Measurements from ENCODE around the gene KDSR.

KDSR gene

GRCh38 chr18:63290166-63290820 is 76.7 kb downstream of the KDSR start:
- in situ Hi-C loops (cut with HindIII; ENCODE audit: low pct_unique_long_range_greater_than_20kb, low sequenced_read_pairs): no loop called here
- no peak for TF ChIP-seq JUND (IDR thresholded peaks at IDR 0.05; ENCODE audit: low read depth)
- no peak for DNase-seq (ENCODE audit: low read depth in 1 of 2, low spot score in 1 of 2)

GRCh38 chr18:63288311-63288710 is 78.7 kb downstream of the KDSR start:
- no peak for TF ChIP-seq JUND (IDR thresholded peaks at IDR 0.05; ENCODE audit: low read depth)
- in situ Hi-C loops (cut with HindIII; ENCODE audit: low pct_unique_long_range_greater_than_20kb, low sequenced_read_pairs): no loop called here
- no peak for DNase-seq (ENCODE audit: low read depth in 1 of 2, low spot score in 1 of 2)

GRCh38 chr18:63287691-63288220 is 79.2 kb downstream of the KDSR start:
- no peak for TF ChIP-seq JUND (IDR thresholded peaks at IDR 0.05; ENCODE audit: low read depth)
- no peak for DNase-seq (ENCODE audit: low read depth in 1 of 2, low spot score in 1 of 2)
- in situ Hi-C loops (cut with HindIII; ENCODE audit: low pct_unique_long_range_greater_than_20kb, low sequenced_read_pairs): no loop called here

GRCh38 chr18:63286926-63287325 is 80.1 kb downstream of the KDSR start:
- DNase-seq (ENCODE audit: low read depth in 1 of 2, low spot score in 1 of 2): no peak
- no peak for TF ChIP-seq JUND (IDR thresholded peaks at IDR 0.05; ENCODE audit: low read depth)
- in situ Hi-C loops (cut with HindIII; ENCODE audit: low pct_unique_long_range_greater_than_20kb, low sequenced_read_pairs): no loop called here

GRCh38 chr18:63284827-63285733 is 81.9 kb downstream of the KDSR start:
- DNase-seq (ENCODE audit: low read depth in 1 of 2, low spot score in 1 of 2): no peak
- in situ Hi-C loops (cut with HindIII; ENCODE audit: low pct_unique_long_range_greater_than_20kb, low sequenced_read_pairs): no loop called here
- TF ChIP-seq JUND (IDR thresholded peaks at IDR 0.05; ENCODE audit: low read depth): no peak

- DNase-seq (ENCODE audit: low read depth in 1 of 2, low spot score in 1 of 2): no peak
- no peak for TF ChIP-seq JUND (IDR thresholded peaks at IDR 0.05; ENCODE audit: low read depth)
- in situ Hi-C loops (cut with HindIII; ENCODE audit: low pct_unique_long_range_greater_than_20kb, low sequenced_read_pairs): no loop called here
Observed at GRCh38 chr18:63284173-63284799, 82.7 kb downstream of the KDSR start.

GRCh38 chr18:63283305-63284094 is 83.5 kb downstream of the KDSR start:
- no peak for TF ChIP-seq JUND (IDR thresholded peaks at IDR 0.05; ENCODE audit: low read depth)
- in situ Hi-C loops (cut with HindIII; ENCODE audit: low pct_unique_long_range_greater_than_20kb, low sequenced_read_pairs): no loop called here
- no peak for DNase-seq (ENCODE audit: low read depth in 1 of 2, low spot score in 1 of 2)

GRCh38 chr18:63282793-63283192 is 84.2 kb downstream of the KDSR start:
- no peak for DNase-seq (ENCODE audit: low read depth in 1 of 2, low spot score in 1 of 2)
- in situ Hi-C loops (cut with HindIII; ENCODE audit: low pct_unique_long_range_greater_than_20kb, low sequenced_read_pairs): no loop called here
- TF ChIP-seq JUND (IDR thresholded peaks at IDR 0.05; ENCODE audit: low read depth): no peak
